ENCODE measurements around the gene CARD11. TPM values are rescaled to one million over a fixed set of nuclear protein-coding genes. Genes with fewer than 3 reads are reported as not detected.
A peak's percentile ranks its signal among the peaks of the same experiment; 100 is the strongest.
"Not testable (repeated sequence)": the region's sequence is repeated elsewhere in the genome, so short reads cannot be mapped to it uniquely, and the experiment has no call there.

The CARD11 gene
- total RNA-seq, 1 experiment from 2014 or later = 79.2 TPM

GRCh38 chr7:3041986-3042675 is 1.5 kb downstream of the CARD11 start:
- Mint-ChIP-seq H3K27me3 (ENCODE audit: unreplicated experiment) (no peaks in the 10 kb centered on the region), H3K4me1 (ENCODE audit: low read depth, unreplicated experiment) (peaks cover 20% of the 10 kb centered on the region), H3K4me3 (ENCODE audit: low read depth, unreplicated experiment) (peak overlapping the region; percentile 86), H3K36me3 (ENCODE audit: insufficient read depth, unreplicated experiment) (peaks cover 40% of the 10 kb centered on the region), H3K27ac (ENCODE audit: unreplicated experiment) (peak overlapping the region; percentile 84), H3K9me3 (ENCODE audit: low read depth, unreplicated experiment) (peaks cover 2% of the 10 kb centered on the region)
- intact Hi-C loops (cut with micrococcal nuclease; ENCODE audit: unreplicated experiment) = no loop called here
- no peak for DNase-seq
- TSS peak; percentile 48 for BruUV-seq (replicated peaks)
- CTCF ChIA-PET = no interaction called here
- TF ChIP-seq CTCF (IDR thresholded peaks at IDR 0.05; ENCODE audit: unreplicated experiment) = no peak

- peaks cover 2% of the 10 kb centered on the region for H3K9me3 Mint-ChIP-seq (ENCODE audit: low read depth, unreplicated experiment)
- peaks cover 20% of the 10 kb centered on the region for H3K4me1 Mint-ChIP-seq (ENCODE audit: low read depth, unreplicated experiment)
- TF ChIP-seq CTCF (IDR thresholded peaks at IDR 0.05; ENCODE audit: unreplicated experiment) = no peak
- intact Hi-C loops (cut with micrococcal nuclease; ENCODE audit: unreplicated experiment) = no loop called here
- BruUV-seq (replicated peaks) = no TSS peak
- peaks cover 40% of the 10 kb centered on the region for H3K36me3 Mint-ChIP-seq (ENCODE audit: insufficient read depth, unreplicated experiment)
- no peak overlapping the region for H3K4me3 Mint-ChIP-seq (ENCODE audit: low read depth, unreplicated experiment)
- no peaks in the 10 kb centered on the region for H3K27me3 Mint-ChIP-seq (ENCODE audit: unreplicated experiment)
- CTCF ChIA-PET = interaction anchor here (0.6 kb wide), 2 partner anchors 12 to 174 kb away, joined by 4 to 6 read pairs; no protein-coding TSS in a partner anchor
- H3K27ac Mint-ChIP-seq (ENCODE audit: unreplicated experiment) = no peak overlapping the region
- no peak for DNase-seq
These were observed 3.9 kb downstream of the CARD11 start for GRCh38 chr7:3039787-3040186.

- Mint-ChIP-seq H3K4me1 (ENCODE audit: low read depth, unreplicated experiment) (peaks cover 29% of the 10 kb centered on the region), H3K36me3 (ENCODE audit: insufficient read depth, unreplicated experiment) (peaks cover 25% of the 10 kb centered on the region)
- BruUV-seq (replicated peaks); H3K4me3 Mint-ChIP-seq (ENCODE audit: low read depth, unreplicated experiment); H3K27me3 Mint-ChIP-seq (ENCODE audit: unreplicated experiment); DNase-seq; CTCF ChIA-PET; H3K27ac Mint-ChIP-seq (ENCODE audit: unreplicated experiment); intact Hi-C loops (cut with micrococcal nuclease; ENCODE audit: unreplicated experiment); H3K9me3 Mint-ChIP-seq (ENCODE audit: low read depth, unreplicated experiment): not testable (repeated sequence)
These were observed 5.7 kb downstream of the CARD11 start for GRCh38 chr7:3038011-3038410.

GRCh38 chr7:3037259-3037658 is 6.4 kb downstream of the CARD11 start:
- H3K4me3 Mint-ChIP-seq (ENCODE audit: low read depth, unreplicated experiment) = no peak overlapping the region
- H3K9me3 Mint-ChIP-seq (ENCODE audit: low read depth, unreplicated experiment) = peaks cover 2% of the 10 kb centered on the region

More at GRCh38 chr7:3037259-3037658, 6.4 kb downstream of the CARD11 start:
- TF ChIP-seq CTCF (IDR thresholded peaks at IDR 0.05; ENCODE audit: unreplicated experiment) = no peak
- no peak overlapping the region for H3K27ac Mint-ChIP-seq (ENCODE audit: unreplicated experiment)
- intact Hi-C loops (cut with micrococcal nuclease; ENCODE audit: unreplicated experiment) = no loop called here
- H3K4me1 Mint-ChIP-seq (ENCODE audit: low read depth, unreplicated experiment) = peaks cover 24% of the 10 kb centered on the region
- DNase-seq = no peak
- BruUV-seq (replicated peaks) = no TSS peak
- H3K36me3 Mint-ChIP-seq (ENCODE audit: insufficient read depth, unreplicated experiment) = peaks cover 18% of the 10 kb centered on the region
- H3K27me3 Mint-ChIP-seq (ENCODE audit: unreplicated experiment) = no peaks in the 10 kb centered on the region
- CTCF ChIA-PET = interaction anchor here (0.7 kb wide), 1 partner anchor 1007 kb away, joined by 3 read pairs; no protein-coding TSS in a partner anchor
